ENCODE results near the gene YTHDF2.

Gene YTHDF2

DNA sequence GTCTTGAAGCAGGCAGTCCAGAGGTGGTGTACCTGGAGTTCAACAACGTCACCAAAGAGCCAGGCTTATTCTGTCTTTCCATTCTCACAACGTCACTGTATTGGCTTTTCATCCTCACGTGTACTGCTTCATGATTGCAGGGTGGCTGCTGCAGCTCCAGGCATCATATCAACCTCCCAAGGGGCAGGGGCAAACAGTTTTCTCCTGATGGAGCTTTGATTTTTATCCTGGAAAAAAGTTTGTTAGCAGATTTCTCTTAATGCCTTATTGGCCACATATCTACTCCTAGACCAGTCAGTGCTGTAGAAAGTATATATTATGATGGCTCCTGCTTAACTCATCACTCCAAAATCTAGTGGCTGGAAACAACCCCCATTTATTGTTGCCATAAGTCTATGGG is 66.9 kb downstream of the YTHDF2 start:
- DNase-seq, result no peak

DNA sequence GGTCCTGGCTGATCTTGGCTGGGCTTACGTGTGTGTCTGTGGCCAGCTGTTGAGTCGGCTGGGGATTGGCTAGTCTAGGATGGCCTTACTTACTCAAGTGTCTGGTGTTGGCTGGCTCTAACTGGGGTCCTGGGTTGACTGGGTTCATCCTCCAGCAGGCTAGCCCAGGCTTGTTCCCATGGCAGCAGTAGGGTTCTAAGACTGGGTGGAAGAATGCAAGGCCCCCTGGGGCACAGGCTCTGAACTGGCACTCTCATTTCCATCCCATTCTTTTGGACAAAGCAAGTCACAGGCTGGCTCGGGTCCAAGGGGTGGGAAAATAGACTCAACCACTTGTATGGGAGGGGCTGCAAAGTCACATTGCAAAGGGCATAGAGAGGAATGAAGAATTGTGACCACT is 67.3 kb downstream of the YTHDF2 start:
- DNase-seq, result no peak

DNA sequence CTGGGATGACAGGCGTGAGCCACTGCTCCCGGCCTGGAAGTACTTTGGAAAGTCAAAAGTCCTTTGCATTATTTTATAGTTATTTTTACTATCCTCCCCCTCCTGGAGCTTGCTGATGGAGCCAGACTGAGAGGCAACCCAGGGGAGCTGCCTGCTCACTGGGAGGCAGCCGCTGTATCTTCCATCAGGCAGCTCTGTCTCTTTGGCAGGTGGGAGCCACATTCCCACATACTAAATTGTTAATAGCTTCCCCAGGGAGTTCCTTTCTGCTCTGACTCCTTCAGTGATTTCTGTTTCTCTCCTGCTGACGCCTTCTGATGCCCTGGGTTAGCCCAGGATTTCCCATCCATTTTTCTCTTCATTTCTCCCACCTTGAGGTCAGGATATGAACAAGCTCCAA is 70.3 kb downstream of the YTHDF2 start:
- DNase-seq, result no peak

DNA sequence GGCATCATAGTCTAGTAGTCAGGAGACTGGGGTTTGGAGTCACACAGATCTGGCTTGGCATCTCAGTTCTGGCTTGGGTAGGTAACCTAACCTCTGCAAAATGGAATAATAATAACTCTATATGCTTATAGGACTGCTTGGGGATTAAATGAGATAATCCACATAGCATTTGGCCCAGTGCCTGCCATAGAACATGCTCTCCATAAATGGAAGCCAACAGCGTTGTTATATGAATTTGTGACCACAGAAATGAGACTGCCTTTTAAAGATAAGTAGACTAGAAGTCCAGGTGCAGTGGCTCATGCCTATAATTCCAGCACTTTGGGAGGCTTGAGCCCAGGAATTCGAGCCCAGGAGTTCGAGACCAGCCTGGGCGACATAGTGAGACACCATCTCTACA is 71.2 kb downstream of the YTHDF2 start:
- DNase-seq, result no peak

DNA sequence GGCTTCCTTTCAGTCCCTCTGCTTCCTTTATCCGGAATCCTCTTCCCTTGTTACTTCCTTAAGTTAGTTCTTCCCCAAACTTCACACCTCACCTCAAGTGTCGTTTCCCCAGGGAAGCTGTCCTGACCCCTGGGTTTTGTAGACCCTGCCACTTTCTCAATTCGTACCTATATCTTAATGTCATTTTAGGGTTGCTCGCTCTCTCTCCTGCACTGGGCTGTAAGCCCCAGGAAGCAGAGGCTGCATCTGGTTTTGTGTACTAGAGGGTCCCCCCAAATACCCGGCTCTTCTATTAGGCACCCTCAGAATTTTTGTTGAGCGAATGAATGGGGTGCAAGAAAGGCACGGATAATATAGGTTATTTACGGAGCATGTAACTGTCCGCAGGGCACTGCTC is 74.6 kb downstream of the YTHDF2 start:
- DNase-seq, result no peak

DNA sequence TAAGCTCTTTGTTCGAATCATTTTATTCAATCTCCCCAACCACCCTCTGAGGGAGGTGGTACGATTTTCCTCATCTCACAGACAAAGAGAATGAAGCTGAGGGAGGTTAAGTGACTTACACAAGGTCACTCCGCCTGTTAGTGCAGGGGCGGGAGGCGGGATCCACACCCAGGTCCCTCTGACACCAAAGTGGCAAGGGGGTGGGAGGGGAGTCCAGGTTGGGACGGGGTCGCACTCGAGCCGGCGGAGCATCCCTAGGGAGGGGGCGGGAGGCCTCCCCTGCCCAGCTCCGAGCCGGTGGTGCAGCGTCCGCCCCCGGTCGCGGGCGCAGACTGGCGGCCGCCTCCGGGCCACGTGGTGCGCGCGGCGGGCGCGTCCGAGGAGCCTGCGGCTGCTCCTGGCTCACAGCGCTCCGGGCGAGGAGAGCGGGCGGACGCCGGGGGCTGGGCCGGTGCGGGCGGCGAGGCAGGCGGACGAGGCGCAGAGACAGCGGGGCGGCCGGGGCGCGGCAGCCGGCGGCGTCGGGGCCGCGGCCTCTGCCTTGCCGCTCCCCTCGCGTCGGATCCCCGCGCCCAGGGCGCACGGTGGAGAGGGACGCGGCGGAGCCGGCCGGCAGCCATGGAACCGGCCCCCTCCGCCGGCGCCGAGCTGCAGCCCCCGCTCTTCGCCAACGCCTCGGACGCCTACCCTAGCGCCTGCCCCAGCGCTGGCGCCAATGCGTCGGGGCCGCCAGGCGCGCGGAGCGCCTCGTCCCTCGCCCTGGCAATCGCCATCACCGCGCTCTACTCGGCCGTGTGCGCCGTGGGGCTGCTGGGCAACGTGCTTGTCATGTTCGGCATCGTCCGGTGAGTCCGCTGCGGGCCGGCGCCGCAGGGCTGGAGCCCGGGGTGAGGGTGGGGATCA is 75.3 kb downstream of the YTHDF2 start, which contains the start of gene OPRD1:
TSS of gene OPRD1 (plus strand) at position 405 of the 903 bp plus-strand sequence. CDS start at position 619, 214 bp downstream.
- no peak for DNase-seq

DNA sequence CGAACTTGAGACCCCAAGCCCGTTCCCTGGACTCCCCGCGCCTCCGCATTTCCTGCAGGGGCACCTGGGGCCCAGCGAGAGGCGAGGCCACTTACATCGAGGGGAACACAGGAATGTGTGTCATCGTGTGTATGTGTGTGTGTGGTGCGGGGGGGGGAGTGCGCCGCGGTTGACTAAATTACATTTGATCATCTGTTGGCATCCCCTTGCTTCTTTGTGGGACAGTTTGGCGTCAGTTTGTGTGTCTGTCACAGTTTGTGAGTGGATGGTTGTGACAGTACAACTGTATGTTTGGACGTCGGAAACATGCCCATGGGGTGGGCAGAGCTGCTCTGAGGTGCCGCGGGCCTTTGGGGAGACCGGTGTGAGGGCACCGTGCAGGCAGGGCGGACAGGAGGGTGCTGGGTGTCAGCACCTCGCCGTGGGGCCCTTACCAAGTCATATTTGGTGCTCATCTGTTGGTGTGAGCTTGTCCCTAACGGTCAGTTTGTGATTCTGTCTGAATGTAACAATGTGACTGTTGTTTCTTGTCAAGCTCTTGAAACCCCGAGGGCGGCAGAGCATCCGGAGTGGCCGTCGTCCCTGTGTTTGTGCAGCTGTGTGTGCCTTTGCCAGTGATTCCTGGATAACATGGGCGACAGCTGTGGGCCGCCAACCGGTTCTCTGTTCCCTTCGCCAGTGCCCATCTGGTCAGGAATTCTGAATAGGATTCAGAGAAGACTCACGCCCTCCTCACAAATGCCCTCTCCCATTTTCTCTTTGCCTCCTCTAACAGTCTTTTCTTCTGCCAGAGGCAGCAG is 76.1 kb downstream of the YTHDF2 start:
- DNase-seq, result no peak

DNA sequence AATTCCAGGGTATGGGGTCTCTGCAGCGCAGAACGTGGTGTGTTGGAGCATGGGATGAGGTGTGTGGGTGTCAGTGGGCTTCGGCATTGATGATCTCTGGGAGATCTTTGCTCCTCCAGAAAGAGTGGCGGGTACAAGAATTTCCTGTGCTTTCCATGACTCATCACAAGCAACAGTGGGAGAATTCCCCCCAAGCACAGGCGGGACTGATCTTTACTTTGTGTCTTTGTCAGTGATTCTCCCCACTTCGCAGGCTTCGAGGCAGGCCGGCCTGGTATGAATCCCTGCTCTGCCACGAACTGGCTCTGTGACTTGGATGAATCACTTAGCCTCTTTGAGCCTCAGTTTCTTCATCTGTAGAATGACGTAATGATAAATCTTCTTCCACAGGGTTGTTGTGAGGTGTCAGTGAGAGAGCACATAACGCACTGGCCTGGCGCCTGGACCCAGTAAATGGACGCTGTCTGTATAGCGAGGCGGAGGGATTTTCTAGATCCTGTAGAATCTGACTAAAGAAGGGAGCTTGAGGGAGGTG is 77.3 kb downstream of the YTHDF2 start:
- DNase-seq, result no peak

DNA sequence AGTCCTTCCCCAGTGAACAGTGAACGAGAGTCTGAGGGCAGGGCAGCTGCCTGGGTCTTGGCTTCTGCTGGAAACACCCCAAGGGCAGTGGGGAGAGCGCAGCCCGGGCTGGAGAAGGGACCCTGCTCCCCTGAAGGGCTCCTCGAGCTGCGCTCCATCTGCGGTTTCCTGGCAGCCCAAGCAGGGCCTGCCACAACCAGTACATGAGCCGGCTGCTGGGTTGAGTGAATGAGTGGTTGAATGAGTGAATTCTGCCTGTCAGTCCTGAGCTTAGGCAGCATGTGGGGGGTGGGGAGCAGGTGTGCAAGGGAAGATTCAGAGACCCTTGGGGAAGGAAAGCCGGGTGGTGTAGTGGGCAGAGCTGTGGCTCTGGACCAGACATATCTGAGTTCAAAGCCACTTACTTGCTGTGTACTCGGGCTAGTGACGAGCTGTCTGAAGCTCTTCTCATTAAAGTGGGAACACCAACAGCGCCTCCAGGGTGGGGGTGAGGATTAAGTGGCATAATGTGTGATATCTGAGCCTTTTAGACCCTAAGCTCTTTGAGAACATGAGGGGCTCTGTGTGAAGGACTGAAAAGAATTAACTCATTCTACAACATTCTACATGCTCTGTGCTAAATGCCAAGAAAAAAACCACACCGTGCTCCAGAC is 78.9 kb downstream of the YTHDF2 start:
- DNase-seq, result no peak

DNA sequence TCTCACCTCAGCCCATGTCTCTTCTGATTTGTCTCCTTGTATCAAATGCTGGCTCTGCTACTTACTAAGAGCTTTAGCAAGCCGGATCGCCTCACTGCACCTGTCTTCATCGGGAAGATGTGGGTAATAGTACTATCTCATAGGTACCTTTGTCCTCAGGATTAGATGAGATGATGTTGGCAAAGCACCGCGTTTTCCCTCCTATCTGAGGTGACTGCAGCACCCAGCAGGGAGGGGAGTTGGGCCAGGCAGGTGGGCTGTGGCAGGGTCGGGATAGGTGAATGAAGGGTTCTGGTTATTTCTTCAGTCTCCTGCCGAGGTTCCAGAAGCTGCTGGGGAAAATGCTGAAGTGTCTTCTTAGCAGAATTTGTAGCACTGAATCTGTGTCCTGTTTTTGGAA is 80.4 kb downstream of the YTHDF2 start:
- no peak for DNase-seq

DNA sequence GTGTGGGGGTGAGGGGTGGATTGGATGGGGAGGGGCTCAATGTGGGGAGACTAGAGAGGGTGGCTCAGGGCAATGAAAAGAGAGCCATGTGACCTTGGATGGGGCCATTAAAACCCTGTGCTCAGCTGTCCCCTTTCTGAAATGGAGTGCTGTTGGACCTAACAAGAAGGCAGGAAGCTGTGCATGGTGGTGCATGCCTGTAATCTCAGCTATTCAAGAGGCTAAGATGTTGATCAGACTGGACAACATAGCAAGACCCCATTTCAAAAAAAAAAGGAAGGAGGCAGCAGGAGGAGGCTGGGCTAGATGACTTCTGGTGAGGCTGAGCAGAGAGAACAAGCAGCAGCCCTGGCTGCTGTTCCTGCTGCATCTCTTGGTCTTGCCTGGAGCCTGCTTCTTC is 82.3 kb downstream of the YTHDF2 start:
- DNase-seq, result no peak
